ENCODE results near the gene TRAPPC12. TPM values are rescaled to one million over a fixed set of nuclear protein-coding genes. Genes with fewer than 3 reads are reported as not detected.

Gene TRAPPC12
- total RNA-seq, 2 experiments from 2014 or later = 49.8 to 64.0 TPM

DNA sequence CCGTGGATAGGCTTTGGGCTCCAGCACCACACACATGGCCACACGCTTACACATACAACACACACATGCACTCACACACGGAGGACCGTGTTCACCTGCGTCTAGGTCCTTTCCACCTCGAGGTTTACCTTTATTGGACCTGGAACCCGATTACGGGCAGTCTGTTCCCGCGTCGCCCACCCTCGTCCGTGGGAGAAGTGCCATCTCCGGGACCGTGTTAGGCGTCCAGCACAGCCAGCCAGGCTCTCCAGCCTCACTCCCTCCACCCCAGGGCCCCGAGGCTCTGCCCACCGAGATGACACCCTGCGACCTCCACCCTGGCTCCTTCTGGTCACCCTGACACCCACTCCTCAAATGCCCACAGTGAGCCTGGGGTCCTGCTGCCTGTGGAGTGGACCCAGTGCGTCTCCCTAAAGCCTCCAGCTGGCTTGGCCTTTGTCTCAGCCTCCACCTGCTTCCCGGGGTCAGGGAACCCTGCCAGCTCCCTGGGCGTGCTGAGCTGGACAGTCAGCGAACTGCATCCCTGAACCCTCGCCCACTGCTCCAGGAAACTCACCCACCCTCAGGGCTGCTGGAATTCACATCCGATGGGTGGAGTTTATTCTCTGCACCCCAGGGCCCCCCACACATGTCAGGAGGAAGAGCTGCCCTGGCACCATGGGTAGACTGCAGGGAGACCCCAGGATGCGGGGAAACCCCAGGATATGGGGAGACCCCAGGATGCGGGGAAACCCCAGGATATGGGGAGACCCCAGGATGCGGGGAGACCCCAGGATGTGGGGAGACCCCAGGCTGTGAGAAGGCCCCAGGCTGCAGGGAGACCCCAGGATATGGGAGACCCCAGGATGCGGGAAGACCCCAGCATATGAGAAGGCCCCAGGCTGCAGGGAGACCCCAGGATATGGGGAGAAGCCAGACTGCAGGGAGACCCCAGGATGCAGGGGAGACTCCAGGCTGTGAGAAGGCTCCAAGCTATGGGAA lies 106.8 kb downstream of the TRAPPC12 start:
- CTCF ChIA-PET = no interaction called here
- H3K36me3 Mint-ChIP-seq (ENCODE audit: low read depth) = peaks cover 3% of the 10 kb centered on the region
- Histone ChIP-seq H3K4me1 (ENCODE audit: insufficient read depth, low read length) (no peaks in the 10 kb centered on the region), H3K4me3 (ENCODE audit: low read length) (no peak overlapping the region), H3K36me3 (ENCODE audit: insufficient read depth, low read length) (peaks cover 4% of the 10 kb centered on the region), H3K27me3 (ENCODE audit: control insufficient read depth in 1 of 2, insufficient read depth in 2 of 2, low read length in 2 of 2) (no peaks in the 10 kb centered on the region), H3K27ac (ENCODE audit: low read depth in 1 of 2, low read length in 2 of 2) (no peak overlapping the region), H3K9me3 (ENCODE audit: control insufficient read depth in 1 of 2, insufficient read depth in 1 of 2, low read length in 2 of 2) (peaks cover 0 to 21% of the 10 kb centered on the region in 2 experiments)
- TF ChIP-seq, protein P1, sequence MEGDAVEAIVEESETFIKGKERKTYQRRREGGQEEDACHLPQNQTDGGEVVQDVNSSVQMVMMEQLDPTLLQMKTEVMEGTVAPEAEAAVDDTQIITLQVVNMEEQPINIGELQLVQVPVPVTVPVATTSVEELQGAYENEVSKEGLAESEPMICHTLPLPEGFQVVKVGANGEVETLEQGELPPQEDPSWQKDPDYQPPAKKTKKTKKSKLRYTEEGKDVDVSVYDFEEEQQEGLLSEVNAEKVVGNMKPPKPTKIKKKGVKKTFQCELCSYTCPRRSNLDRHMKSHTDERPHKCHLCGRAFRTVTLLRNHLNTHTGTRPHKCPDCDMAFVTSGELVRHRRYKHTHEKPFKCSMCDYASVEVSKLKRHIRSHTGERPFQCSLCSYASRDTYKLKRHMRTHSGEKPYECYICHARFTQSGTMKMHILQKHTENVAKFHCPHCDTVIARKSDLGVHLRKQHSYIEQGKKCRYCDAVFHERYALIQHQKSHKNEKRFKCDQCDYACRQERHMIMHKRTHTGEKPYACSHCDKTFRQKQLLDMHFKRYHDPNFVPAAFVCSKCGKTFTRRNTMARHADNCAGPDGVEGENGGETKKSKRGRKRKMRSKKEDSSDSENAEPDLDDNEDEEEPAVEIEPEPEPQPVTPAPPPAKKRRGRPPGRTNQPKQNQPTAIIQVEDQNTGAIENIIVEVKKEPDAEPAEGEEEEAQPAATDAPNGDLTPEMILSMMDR (IDR thresholded peaks at IDR 0.05) = no peak
- no peaks in the 10 kb centered on the region for H3K9me3 Mint-ChIP-seq
- ATAC-seq (ENCODE audit: poor library complexity) (no peak), DNase-seq (no peak)
- POLR2A ChIA-PET = no interaction called here
- intact Hi-C loops (cut with DNase I, micrococcal nuclease) = no loop called here
- H3K4me1 Mint-ChIP-seq (ENCODE audit: low read depth) = no peaks in the 10 kb centered on the region
- no peak overlapping the region for H3K4me3 Mint-ChIP-seq
- no peak overlapping the region for H3K27ac Mint-ChIP-seq
- H3K27me3 Mint-ChIP-seq = no peaks in the 10 kb centered on the region

DNA sequence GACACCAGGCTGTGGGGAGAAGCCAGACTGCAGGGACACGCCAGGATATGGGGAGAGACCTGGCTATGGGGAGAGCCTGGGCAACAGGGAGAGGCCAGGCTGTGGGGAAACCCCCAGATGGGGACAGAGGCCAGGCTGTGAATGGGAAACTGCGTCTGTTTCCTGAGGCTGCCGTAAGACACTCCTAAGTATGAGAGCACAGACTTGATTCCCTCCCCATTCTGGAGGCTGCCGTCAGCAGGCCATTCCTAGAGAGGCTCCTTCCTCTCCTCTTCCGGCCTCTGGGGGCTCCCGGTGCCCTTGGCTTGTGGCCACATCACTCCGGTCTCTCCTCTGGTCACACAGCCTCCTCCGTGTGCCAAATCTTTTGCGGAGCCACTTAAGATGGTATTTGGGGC lies 107.5 kb downstream of the TRAPPC12 start:
- intact Hi-C loops (cut with DNase I, micrococcal nuclease) = no loop called here
- Mint-ChIP-seq H3K27ac (no peak overlapping the region), H3K27me3 (no peaks in the 10 kb centered on the region), H3K36me3 (ENCODE audit: low read depth) (peaks cover 3% of the 10 kb centered on the region), H3K4me1 (ENCODE audit: low read depth) (no peaks in the 10 kb centered on the region), H3K9me3 (no peaks in the 10 kb centered on the region), H3K4me3 (no peak overlapping the region)
- H3K4me1 ChIP-seq (ENCODE audit: insufficient read depth, low read length) = no peaks in the 10 kb centered on the region
- H3K9me3 ChIP-seq (ENCODE audit: control insufficient read depth in 1 of 2, insufficient read depth in 1 of 2, low read length in 2 of 2) = peaks cover 0 to 21% of the 10 kb centered on the region in 2 experiments
- CTCF ChIA-PET = no interaction called here
- ATAC-seq (ENCODE audit: poor library complexity) = no peak
- POLR2A ChIA-PET = no interaction called here
- H3K27ac ChIP-seq (ENCODE audit: low read depth in 1 of 2, low read length in 2 of 2) = no peak overlapping the region
- no peaks in the 10 kb centered on the region for H3K27me3 ChIP-seq (ENCODE audit: control insufficient read depth in 1 of 2, insufficient read depth in 2 of 2, low read length in 2 of 2)
- DNase-seq = no peak
- H3K36me3 ChIP-seq (ENCODE audit: insufficient read depth, low read length) = peaks cover 4% of the 10 kb centered on the region
- TF ChIP-seq, protein P1 (IDR thresholded peaks at IDR 0.05) = no peak
- H3K4me3 ChIP-seq (ENCODE audit: low read length) = no peak overlapping the region

DNA sequence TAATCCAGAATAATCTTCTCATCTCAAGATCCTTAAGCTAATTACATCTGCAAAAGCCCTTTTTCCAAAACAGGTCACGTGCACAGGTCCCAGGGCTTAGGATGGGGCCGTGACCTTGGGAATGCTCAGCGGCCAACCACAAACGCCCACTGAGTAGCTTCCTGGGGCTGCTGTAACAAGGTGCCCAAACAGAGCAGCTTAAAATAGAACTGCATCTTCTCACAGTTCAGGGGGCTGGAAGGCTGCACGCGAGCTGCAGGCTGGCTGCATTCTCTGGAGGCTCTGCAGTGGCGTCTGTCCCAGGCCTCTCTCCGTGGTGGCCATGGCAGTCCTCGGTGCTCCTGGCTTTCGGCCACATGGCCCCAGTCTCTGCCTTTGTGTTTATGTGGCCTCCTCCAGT lies 107.9 kb downstream of the TRAPPC12 start:
- peaks cover 0 to 21% of the 10 kb centered on the region in 2 experiments for H3K9me3 ChIP-seq (ENCODE audit: control insufficient read depth in 1 of 2, insufficient read depth in 1 of 2, low read length in 2 of 2)
- no peak overlapping the region for H3K27ac ChIP-seq (ENCODE audit: low read depth in 1 of 2, low read length in 2 of 2)
- Mint-ChIP-seq H3K27ac (no peak overlapping the region), H3K4me3 (no peak overlapping the region), H3K9me3 (no peaks in the 10 kb centered on the region), H3K36me3 (ENCODE audit: low read depth) (peaks cover 3% of the 10 kb centered on the region), H3K4me1 (ENCODE audit: low read depth) (no peaks in the 10 kb centered on the region), H3K27me3 (no peaks in the 10 kb centered on the region)
- intact Hi-C loops (cut with DNase I, micrococcal nuclease) = no loop called here
- ChIA-PET POLR2A (no interaction called here), CTCF (no interaction called here)
- H3K4me1 ChIP-seq (ENCODE audit: insufficient read depth, low read length) = no peaks in the 10 kb centered on the region
- ATAC-seq (ENCODE audit: poor library complexity) (no peak), DNase-seq (no peak)
- no peaks in the 10 kb centered on the region for H3K27me3 ChIP-seq (ENCODE audit: control insufficient read depth in 1 of 2, insufficient read depth in 2 of 2, low read length in 2 of 2)
- TF ChIP-seq, protein P1 (IDR thresholded peaks at IDR 0.05) = no peak
- H3K36me3 ChIP-seq (ENCODE audit: insufficient read depth, low read length) = peaks cover 4% of the 10 kb centered on the region
- no peak overlapping the region for H3K4me3 ChIP-seq (ENCODE audit: low read length)

All from CD4-positive, alpha-beta T cell (primary cell).